Measurements from ENCODE around the gene ACYP2.

ACYP2 gene

DNA sequence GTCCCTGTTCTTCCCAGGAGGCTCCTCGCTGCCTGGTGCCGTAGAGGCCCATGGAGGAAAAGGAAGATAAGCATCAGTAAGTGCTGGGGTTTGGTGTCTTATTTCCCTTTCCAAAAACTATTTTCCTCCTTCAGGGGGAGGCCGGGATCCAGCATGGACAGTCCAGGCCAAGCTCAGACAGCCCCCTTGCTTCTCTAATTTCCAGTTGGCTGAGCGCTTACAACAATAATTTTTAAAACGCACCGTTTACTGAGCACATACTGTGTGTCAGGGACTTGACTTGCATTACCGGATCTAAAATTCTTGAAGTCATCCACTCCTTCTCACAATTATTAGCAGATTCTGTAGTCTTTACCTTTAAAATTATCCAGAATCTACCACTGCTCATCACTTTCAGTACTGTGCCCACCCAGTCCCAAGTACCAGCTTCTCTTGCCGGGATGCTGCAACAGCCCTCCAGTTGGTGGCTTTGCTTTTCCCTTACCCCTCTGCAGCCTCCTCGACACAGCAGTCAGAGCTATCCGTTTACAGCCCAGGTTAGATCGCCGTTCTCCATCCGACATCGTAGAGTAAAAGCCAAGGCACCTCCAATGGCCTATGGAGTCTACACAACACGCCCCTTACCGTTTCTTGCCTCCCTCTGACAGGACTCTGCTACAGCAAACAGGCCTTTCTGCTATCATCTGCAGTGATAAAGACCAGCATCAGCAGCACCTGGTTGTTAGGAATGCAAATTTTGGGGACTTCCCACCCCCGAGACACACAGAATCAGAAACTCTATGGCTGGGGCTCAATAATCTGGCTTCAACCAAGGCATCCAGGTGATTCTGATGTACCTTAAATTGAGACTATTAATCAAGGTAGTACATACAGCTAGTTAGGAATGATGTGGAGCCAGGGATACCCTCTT lies 215.8 kb downstream of the ACYP2 start (continued):
- TF ChIP-seq, protein P1, sequence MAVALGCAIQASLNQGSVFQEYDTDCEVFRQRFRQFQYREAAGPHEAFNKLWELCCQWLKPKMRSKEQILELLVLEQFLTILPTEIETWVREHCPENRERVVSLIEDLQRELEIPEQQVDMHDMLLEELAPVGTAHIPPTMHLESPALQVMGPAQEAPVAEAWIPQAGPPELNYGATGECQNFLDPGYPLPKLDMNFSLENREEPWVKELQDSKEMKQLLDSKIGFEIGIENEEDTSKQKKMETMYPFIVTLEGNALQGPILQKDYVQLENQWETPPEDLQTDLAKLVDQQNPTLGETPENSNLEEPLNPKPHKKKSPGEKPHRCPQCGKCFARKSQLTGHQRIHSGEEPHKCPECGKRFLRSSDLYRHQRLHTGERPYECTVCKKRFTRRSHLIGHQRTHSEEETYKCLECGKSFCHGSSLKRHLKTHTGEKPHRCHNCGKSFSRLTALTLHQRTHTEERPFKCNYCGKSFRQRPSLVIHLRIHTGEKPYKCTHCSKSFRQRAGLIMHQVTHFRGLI (tag by site-specific recombination; IDR thresholded peaks at IDR 0.05): no peak
- TF ChIP-seq, protein P2, sequence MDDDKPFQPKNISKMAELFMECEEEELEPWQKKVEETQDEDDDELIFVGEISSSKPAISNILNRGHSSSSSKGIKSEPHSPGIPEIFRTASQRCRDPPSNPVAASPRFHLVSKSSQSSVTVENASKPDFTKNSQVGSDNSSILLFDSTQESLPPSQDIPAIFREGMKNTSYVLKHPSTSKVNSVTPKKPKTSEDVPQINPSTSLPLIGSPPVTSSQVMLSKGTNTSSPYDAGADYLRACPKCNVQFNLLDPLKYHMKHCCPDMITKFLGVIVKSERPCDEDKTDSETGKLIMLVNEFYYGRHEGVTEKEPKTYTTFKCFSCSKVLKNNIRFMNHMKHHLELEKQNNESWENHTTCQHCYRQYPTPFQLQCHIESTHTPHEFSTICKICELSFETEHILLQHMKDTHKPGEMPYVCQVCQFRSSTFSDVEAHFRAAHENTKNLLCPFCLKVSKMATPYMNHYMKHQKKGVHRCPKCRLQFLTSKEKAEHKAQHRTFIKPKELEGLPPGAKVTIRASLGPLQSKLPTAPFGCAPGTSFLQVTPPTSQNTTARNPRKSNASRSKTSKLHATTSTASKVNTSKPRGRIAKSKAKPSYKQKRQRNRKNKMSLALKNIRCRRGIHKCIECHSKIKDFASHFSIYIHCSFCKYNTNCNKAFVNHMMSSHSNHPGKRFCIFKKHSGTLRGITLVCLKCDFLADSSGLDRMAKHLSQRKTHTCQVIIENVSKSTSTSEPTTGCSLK (tag by site-specific recombination; IDR thresholded peaks at IDR 0.05): no peak
- TF ChIP-seq, protein P3, sequence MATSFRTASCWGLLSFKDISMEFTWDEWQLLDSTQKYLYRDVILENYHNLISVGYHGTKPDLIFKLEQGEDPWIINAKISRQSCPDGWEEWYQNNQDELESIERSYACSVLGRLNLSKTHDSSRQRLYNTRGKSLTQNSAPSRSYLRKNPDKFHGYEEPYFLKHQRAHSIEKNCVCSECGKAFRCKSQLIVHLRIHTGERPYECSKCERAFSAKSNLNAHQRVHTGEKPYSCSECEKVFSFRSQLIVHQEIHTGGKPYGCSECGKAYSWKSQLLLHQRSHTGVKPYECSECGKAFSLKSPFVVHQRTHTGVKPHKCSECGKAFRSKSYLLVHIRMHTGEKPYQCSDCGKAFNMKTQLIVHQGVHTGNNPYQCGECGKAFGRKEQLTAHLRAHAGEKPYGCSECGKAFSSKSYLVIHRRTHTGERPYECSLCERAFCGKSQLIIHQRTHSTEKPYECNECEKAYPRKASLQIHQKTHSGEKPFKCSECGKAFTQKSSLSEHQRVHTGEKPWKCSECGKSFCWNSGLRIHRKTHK (tag by site-specific recombination; IDR thresholded peaks at IDR 0.05): no peak
- TF ChIP-seq TRIM28 (IDR thresholded peaks at IDR 0.05; ENCODE audit: borderline replicate concordance, low read length): 0 out of 2 replicates have a peak, but pooled peaks have one; percentile 40
- TF ChIP-seq HOXC10 (CRISPR knock-in tag; IDR thresholded peaks at IDR 0.05): no peak
- TF ChIP-seq, protein P4, sequence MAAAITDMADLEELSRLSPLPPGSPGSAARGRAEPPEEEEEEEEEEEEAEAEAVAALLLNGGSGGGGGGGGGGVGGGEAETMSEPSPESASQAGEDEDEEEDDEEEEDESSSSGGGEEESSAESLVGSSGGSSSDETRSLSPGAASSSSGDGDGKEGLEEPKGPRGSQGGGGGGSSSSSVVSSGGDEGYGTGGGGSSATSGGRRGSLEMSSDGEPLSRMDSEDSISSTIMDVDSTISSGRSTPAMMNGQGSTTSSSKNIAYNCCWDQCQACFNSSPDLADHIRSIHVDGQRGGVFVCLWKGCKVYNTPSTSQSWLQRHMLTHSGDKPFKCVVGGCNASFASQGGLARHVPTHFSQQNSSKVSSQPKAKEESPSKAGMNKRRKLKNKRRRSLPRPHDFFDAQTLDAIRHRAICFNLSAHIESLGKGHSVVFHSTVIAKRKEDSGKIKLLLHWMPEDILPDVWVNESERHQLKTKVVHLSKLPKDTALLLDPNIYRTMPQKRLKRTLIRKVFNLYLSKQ (tag by site-specific recombination; IDR thresholded peaks at IDR 0.05; ENCODE audit: borderline replicate concordance): no peak
- no peak for TF ChIP-seq ZNF433 (tag by site-specific recombination; IDR thresholded peaks at IDR 0.05; ENCODE audit: low read depth)
- no peak for TF ChIP-seq ZNF211 (tag by site-specific recombination; IDR thresholded peaks at IDR 0.05; ENCODE audit: low read depth)
- TF ChIP-seq ZBTB20 (tag by site-specific recombination; IDR thresholded peaks at IDR 0.05): no peak
- TF ChIP-seq, protein P5, sequence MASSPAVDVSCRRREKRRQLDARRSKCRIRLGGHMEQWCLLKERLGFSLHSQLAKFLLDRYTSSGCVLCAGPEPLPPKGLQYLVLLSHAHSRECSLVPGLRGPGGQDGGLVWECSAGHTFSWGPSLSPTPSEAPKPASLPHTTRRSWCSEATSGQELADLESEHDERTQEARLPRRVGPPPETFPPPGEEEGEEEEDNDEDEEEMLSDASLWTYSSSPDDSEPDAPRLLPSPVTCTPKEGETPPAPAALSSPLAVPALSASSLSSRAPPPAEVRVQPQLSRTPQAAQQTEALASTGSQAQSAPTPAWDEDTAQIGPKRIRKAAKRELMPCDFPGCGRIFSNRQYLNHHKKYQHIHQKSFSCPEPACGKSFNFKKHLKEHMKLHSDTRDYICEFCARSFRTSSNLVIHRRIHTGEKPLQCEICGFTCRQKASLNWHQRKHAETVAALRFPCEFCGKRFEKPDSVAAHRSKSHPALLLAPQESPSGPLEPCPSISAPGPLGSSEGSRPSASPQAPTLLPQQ (tag by site-specific recombination; IDR thresholded peaks at IDR 0.05): no peak
- TF ChIP-seq IKZF3 (tag by site-specific recombination; IDR thresholded peaks at IDR 0.05): peak; percentile 67; the same call in 1 of the 2 replicates

DNA sequence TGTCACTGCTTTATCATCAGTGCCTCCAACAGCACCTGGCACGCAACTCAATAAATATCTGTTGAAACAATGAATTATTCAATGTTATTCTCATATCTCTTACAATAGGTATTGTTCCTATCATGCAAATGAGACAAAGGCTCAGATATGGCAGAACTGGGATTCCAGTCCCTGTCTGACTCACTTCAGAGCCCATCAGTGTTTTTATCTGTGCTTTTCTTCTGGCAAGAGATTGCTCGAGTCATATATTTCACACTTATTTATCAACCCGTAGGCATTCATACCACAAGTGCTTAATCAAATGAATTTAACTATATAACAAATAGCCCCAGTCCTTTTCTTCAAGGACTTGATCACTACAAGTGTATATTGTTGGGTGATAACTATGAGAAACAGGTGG lies 217.0 kb downstream of the ACYP2 start:
- no peaks in the 10 kb centered on the region for H3K4me1 ChIP-seq (ENCODE audit: control insufficient read depth, insufficient read depth, low read length)
- no peak overlapping the region for H3K4me3 ChIP-seq (ENCODE audit: low read depth, low read length)
- TF ChIP-seq IKZF3 (tag by site-specific recombination; IDR thresholded peaks at IDR 0.05): no peak
- TF ChIP-seq ZNF132 (tag by site-specific recombination; IDR thresholded peaks at IDR 0.05; ENCODE audit: borderline replicate concordance): no peak
- TF ChIP-seq ZNF37A (tag by site-specific recombination; IDR thresholded peaks at IDR 0.05): no peak
- TF ChIP-seq ZNF366 (tag by site-specific recombination; conservative IDR thresholded peaks at IDR 0.05): no peak
- TF ChIP-seq ZNF433 (tag by site-specific recombination; IDR thresholded peaks at IDR 0.05; ENCODE audit: low read depth): no peak
- no peak for TF ChIP-seq TRIM28 (IDR thresholded peaks at IDR 0.05; ENCODE audit: borderline replicate concordance, low read length)
- TF ChIP-seq ZEB2 (tag by site-specific recombination; IDR thresholded peaks at IDR 0.05): no peak
- no peak for TF ChIP-seq ZNF169 (tag by site-specific recombination; IDR thresholded peaks at IDR 0.05)
- TF ChIP-seq, protein P6, sequence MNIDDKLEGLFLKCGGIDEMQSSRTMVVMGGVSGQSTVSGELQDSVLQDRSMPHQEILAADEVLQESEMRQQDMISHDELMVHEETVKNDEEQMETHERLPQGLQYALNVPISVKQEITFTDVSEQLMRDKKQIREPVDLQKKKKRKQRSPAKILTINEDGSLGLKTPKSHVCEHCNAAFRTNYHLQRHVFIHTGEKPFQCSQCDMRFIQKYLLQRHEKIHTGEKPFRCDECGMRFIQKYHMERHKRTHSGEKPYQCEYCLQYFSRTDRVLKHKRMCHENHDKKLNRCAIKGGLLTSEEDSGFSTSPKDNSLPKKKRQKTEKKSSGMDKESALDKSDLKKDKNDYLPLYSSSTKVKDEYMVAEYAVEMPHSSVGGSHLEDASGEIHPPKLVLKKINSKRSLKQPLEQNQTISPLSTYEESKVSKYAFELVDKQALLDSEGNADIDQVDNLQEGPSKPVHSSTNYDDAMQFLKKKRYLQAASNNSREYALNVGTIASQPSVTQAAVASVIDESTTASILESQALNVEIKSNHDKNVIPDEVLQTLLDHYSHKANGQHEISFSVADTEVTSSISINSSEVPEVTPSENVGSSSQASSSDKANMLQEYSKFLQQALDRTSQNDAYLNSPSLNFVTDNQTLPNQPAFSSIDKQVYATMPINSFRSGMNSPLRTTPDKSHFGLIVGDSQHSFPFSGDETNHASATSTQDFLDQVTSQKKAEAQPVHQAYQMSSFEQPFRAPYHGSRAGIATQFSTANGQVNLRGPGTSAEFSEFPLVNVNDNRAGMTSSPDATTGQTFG (tag by site-specific recombination; IDR thresholded peaks at IDR 0.05; ENCODE audit: borderline replicate concordance): no peak
- TF ChIP-seq ZNF239 (tag by site-specific recombination; IDR thresholded peaks at IDR 0.05): no peak
- TF ChIP-seq ZNF394 (tag by site-specific recombination; IDR thresholded peaks at IDR 0.05; ENCODE audit: borderline replicate concordance): no peak
- no peak for TF ChIP-seq ZNF585B (tag by site-specific recombination; IDR thresholded peaks at IDR 0.05)
- ChIA-PET CTCF (interaction anchor here (0.9 kb wide), 1 partner anchor 157 kb away, joined by 6 read pairs; no protein-coding TSS in a partner anchor), POLR2A (no interaction called here)
- H3K27ac ChIP-seq (ENCODE audit: extremely low read depth, low read depth, low read length): no peak overlapping the region
- no peaks in the 10 kb centered on the region for H3K9me3 ChIP-seq (ENCODE audit: control insufficient read depth, insufficient read depth, low read depth, low read length)
- no peaks in the 10 kb centered on the region for H3K36me3 ChIP-seq (ENCODE audit: control insufficient read depth in 2 of 2, insufficient read depth in 1 of 2, low read length in 2 of 2)

All from HEK293 (cell line).